ENCODE measurements around the gene PLAGL1. TPM values are rescaled to one million over a fixed set of nuclear protein-coding genes. Genes with fewer than 3 reads are reported as not detected.
"Not testable (repeated sequence)": the region's sequence is repeated elsewhere in the genome, so short reads cannot be mapped to it uniquely, and the experiment has no call there.

Gene PLAGL1
- total RNA-seq, 6 experiments from 2014 or later = 0.74 to 3.2 (median 1.6) TPM

DNA sequence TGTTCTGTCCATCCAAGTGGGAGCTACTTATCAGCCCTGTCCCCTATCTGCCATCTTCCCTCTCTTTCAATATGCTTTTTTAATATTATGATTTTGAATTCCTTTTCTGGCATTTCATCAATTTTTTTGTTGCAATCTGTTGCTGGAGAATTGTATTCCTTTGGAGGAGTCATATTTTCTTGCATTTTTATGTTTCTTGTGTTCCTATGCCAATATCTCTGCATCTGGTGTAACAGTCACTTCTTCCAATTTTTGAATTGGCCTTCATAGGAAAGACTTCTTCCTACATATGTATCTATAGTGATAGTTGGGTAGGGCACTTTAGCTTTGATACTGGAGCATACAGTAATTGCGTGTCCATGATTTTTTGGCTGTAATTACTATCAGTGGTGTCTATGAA, 73.7 kb downstream of the PLAGL1 start:
- Histone ChIP-seq H3K27ac (no peak overlapping the region), H3K4me3 (no peak overlapping the region), H3K4me1 (peaks cover 0 to 2% (median 0%) of the 10 kb centered on the region in 4 donors), H3K27me3 (no peaks in the 10 kb centered on the region), H3K36me3 (no peaks in the 10 kb centered on the region), H3K9me3 (no peaks in the 10 kb centered on the region)
- no peak for DNase-seq
- 100% methylated on average over 1 of the region's 1 CpG for WGBS (ENCODE audit: insufficient coverage, low coverage, low lambda C conversion rate, missing lambda C conversion rate)
- TF ChIP-seq POLR2A (IDR thresholded peaks at IDR 0.05) = no peak
- TF ChIP-seq, protein P1, sequence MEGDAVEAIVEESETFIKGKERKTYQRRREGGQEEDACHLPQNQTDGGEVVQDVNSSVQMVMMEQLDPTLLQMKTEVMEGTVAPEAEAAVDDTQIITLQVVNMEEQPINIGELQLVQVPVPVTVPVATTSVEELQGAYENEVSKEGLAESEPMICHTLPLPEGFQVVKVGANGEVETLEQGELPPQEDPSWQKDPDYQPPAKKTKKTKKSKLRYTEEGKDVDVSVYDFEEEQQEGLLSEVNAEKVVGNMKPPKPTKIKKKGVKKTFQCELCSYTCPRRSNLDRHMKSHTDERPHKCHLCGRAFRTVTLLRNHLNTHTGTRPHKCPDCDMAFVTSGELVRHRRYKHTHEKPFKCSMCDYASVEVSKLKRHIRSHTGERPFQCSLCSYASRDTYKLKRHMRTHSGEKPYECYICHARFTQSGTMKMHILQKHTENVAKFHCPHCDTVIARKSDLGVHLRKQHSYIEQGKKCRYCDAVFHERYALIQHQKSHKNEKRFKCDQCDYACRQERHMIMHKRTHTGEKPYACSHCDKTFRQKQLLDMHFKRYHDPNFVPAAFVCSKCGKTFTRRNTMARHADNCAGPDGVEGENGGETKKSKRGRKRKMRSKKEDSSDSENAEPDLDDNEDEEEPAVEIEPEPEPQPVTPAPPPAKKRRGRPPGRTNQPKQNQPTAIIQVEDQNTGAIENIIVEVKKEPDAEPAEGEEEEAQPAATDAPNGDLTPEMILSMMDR (IDR thresholded peaks at IDR 0.05) = no peak
- ATAC-seq = no peak
- intact Hi-C loops (cut with DNase I) = no loop called here

DNA sequence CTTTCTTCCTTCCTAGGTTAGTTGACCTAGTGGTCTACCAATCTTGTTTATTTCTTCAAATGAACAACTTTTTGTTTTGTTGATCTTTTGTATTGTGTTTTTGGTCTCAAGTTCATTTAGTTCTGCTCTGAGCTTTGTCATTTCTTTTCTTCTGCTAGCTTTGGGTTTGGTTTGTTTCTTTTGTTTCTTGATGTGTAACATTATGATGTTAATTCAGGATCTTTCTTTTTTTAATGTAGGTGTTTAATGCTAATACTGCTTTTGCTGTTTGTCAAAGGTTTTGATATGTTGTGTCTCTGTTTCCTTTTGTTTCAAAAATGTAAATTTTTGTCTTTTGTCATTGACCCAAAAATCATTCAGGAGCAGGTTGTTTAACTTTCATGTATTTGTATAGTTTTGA, 78.1 kb downstream of the PLAGL1 start:
- H3K36me3 ChIP-seq = no peaks in the 10 kb centered on the region
- no peaks in the 10 kb centered on the region for H3K4me1 ChIP-seq
- no peak overlapping the region for H3K27ac ChIP-seq
- DNase-seq (no peak), ATAC-seq (no peak)
- intact Hi-C loops (cut with DNase I) = no loop called here
- H3K9me3 ChIP-seq = no peaks in the 10 kb centered on the region
- no peaks in the 10 kb centered on the region for H3K27me3 ChIP-seq
- no peak overlapping the region for H3K4me3 ChIP-seq
- TF ChIP-seq POLR2A (IDR thresholded peaks at IDR 0.05) = no peak
- TF ChIP-seq, protein P1 (IDR thresholded peaks at IDR 0.05) = no peak

DNA sequence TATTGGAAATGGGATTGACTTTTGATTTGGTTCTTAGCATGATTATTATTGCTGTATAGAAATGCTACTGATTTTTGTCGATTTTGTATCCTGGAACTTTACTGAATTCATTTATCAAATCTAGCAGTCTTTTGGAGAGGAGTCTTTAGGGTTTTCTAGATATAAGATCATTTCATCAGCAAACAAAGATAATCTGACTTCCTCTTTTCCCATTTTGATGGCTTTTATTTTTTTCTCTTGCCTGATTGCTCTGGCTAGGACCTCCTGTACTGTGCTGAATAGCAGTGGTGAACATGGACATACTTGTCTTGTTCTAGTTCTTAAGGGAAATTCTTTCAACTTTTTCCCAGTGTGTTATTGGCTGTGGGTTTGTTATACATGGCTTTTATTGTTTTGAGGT, 79.2 kb downstream of the PLAGL1 start:
- no peak for ATAC-seq
- TF ChIP-seq, protein P1 (IDR thresholded peaks at IDR 0.05) = no peak
- no peak for TF ChIP-seq POLR2A (IDR thresholded peaks at IDR 0.05)
- no peaks in the 10 kb centered on the region for H3K27me3 ChIP-seq

DNA sequence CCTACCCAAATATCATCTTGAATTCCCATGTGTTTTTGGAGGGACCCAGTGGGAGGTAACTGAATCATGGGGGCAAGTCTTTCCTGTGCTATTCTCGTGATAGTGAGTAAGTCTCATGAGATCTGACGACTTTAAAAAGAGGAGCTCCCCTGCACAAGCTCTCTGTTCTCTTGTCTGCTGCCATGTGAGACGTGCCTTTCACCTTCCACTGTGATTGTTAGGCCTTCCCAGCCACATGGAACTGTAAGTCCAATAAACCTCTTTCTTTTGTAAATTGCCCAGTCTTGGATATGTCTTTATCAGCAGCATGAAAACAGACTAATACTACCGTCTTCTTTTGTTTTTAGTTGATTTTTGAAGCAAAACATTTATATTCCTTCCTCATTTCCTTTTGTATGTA, 91.0 kb downstream of the PLAGL1 start:
- H3K27me3 ChIP-seq; H3K9me3 ChIP-seq; H3K27ac ChIP-seq; ATAC-seq; H3K4me3 ChIP-seq; H3K4me1 ChIP-seq; DNase-seq; intact Hi-C loops (cut with DNase I); H3K36me3 ChIP-seq: not testable (repeated sequence)
- WGBS (ENCODE audit: insufficient coverage, low coverage, low lambda C conversion rate, missing lambda C conversion rate) = 79% methylated on average over 3 of the region's 4 CpGs

More for the DNA sequence above, 79.2 kb downstream of the PLAGL1 start:
- H3K4me3 ChIP-seq = no peak overlapping the region
- H3K27ac ChIP-seq = no peak overlapping the region
- H3K36me3 ChIP-seq = no peaks in the 10 kb centered on the region
- intact Hi-C loops (cut with DNase I) = no loop called here
- no peaks in the 10 kb centered on the region for H3K4me1 ChIP-seq
- DNase-seq = no peak
- WGBS (ENCODE audit: insufficient coverage, low coverage, low lambda C conversion rate, missing lambda C conversion rate) = 70% methylated on average over 1 of the region's 1 CpG
- H3K9me3 ChIP-seq = no peaks in the 10 kb centered on the region

DNA sequence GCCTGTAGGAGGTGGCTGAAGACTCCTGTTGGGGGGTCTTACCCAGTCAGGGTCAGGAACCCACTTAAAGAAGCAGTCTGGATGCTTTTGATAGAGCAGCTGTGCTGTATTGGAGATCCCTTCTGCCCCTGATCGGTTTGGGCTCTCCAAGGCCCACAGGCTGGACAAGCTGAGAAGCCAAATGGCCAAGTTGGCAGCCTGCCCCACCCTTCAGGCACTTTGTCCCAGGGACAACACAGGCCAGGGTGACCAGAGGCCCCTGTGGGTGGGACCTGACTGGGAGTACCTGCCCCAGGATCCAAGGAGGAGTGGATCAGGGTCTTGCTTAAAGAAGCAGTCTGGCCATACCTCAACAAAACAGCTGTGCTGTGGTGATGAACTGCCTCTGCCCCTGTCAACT, 95.4 kb downstream of the PLAGL1 start:
- Histone ChIP-seq H3K27me3 (no peaks in the 10 kb centered on the region), H3K4me1 (no peaks in the 10 kb centered on the region), H3K27ac (no peak overlapping the region), H3K9me3 (peaks cover 0 to under 1% (median 0%) of the 10 kb centered on the region in 4 donors), H3K4me3 (no peak overlapping the region), H3K36me3 (no peaks in the 10 kb centered on the region)
- TF ChIP-seq, protein P1 (IDR thresholded peaks at IDR 0.05) = no peak
- TF ChIP-seq POLR2A (IDR thresholded peaks at IDR 0.05) = no peak
- WGBS (ENCODE audit: insufficient coverage, low coverage, low lambda C conversion rate, missing lambda C conversion rate) = no CpG with 5 or more reads among the region's 1 CpG
- intact Hi-C loops (cut with DNase I) = no loop called here
- no peak for DNase-seq
- no peak for ATAC-seq
